Measurements from ENCODE around the gene DUSP22. TPM values are rescaled to one million over a fixed set of nuclear protein-coding genes. Genes with fewer than 3 reads are reported as not detected.

DUSP22 gene
- total RNA-seq, 4 donors from 2014 or later: 67.0 to 97.3 (median 78.0) TPM

DNA sequence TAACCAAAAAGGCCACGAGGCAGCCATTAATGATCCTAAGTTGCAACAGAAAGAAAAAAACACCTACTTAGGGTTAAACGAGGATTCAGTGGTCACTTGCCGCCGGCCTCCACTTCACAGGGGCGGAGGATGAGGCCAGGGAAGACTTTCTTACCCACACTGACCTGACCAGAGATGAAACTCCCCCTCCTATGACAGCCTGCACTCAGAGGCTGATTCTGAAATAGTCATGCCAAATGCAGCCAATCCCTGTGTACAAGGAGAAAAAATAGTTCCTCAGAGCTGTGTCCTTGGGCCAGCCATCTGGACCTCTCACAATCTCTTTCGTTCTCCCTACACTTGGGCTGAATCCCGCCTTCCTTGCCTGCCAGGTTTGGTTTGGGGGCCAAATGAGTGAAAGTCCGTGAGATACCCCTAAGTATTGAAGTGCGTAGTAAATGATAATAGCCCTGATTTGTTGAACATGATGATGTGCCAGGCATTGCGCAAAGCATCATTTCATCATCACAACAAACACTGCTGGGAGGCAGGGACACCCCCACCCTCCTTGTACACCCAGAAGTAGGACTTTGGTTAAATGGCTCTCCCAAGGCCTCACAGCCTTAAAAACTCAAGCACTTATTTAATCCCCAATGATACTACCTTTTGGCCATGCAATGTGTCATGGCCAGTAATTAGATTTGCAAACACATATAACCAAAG lies 96.1 kb downstream of the DUSP22 start:
- ATAC-seq: peak; percentile 36
- Histone ChIP-seq H3K36me3 (no peaks in the 10 kb centered on the region), H3K4me3 (no peak overlapping the region), H3K4me1 (peaks cover 0 to 28% (median 23%) of the 10 kb centered on the region in 3 donors), H3K27ac (no peak overlapping the region), H3K27me3 (peaks cover 93% of the 10 kb centered on the region), H3K9me3 (no peaks in the 10 kb centered on the region)
- TF ChIP-seq EP300 (IDR thresholded peaks at IDR 0.05): no peak
- TF ChIP-seq POLR2AphosphoS5 (IDR thresholded peaks at IDR 0.05): no peak
- TF ChIP-seq, protein P1, sequence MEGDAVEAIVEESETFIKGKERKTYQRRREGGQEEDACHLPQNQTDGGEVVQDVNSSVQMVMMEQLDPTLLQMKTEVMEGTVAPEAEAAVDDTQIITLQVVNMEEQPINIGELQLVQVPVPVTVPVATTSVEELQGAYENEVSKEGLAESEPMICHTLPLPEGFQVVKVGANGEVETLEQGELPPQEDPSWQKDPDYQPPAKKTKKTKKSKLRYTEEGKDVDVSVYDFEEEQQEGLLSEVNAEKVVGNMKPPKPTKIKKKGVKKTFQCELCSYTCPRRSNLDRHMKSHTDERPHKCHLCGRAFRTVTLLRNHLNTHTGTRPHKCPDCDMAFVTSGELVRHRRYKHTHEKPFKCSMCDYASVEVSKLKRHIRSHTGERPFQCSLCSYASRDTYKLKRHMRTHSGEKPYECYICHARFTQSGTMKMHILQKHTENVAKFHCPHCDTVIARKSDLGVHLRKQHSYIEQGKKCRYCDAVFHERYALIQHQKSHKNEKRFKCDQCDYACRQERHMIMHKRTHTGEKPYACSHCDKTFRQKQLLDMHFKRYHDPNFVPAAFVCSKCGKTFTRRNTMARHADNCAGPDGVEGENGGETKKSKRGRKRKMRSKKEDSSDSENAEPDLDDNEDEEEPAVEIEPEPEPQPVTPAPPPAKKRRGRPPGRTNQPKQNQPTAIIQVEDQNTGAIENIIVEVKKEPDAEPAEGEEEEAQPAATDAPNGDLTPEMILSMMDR (IDR thresholded peaks at IDR 0.05): no peak
- TF ChIP-seq POLR2A (IDR thresholded peaks at IDR 0.05): no peak
- 80 to 100% methylated on average over 2 to 7 of the region's 10 CpGs for WGBS, 2 donors (ENCODE audit: low coverage in 1 of 2)

GRCh38 chr6:389143-389542 lies 96.9 kb downstream of the DUSP22 start:
- 76 to 77% methylated on average over 7 of the region's 7 CpGs for WGBS, 2 donors (ENCODE audit: low coverage in 1 of 2)
- peaks cover 0 to 34% (median 26%) of the 10 kb centered on the region in 3 donors for H3K4me1 ChIP-seq
- no peak overlapping the region for H3K4me3 ChIP-seq
- no peak for ATAC-seq
- H3K27me3 ChIP-seq: peaks cover 94% of the 10 kb centered on the region
- H3K27ac ChIP-seq: no peak overlapping the region
- no peak for TF ChIP-seq EP300 (IDR thresholded peaks at IDR 0.05)
- TF ChIP-seq, protein P1 (IDR thresholded peaks at IDR 0.05): no peak
- TF ChIP-seq POLR2A (IDR thresholded peaks at IDR 0.05): no peak
- no peak for TF ChIP-seq POLR2AphosphoS5 (IDR thresholded peaks at IDR 0.05)
- no peaks in the 10 kb centered on the region for H3K9me3 ChIP-seq
- H3K36me3 ChIP-seq: no peaks in the 10 kb centered on the region

GRCh38 chr6:389622-390021 lies 97.3 kb downstream of the DUSP22 start:
- TF ChIP-seq POLR2AphosphoS5 (IDR thresholded peaks at IDR 0.05) (no peak), POLR2A (IDR thresholded peaks at IDR 0.05) (no peak), EP300 (IDR thresholded peaks at IDR 0.05) (no peak)
- TF ChIP-seq, protein P1 (IDR thresholded peaks at IDR 0.05): no peak

GRCh38 chr6:390914-391558 lies 98.7 kb downstream of the DUSP22 start:
- H3K27me3 ChIP-seq: peaks cover 99% of the 10 kb centered on the region
- H3K4me3 ChIP-seq: peak overlapping the region; percentile 25 to 48
- no peak for ATAC-seq

More at GRCh38 chr6:389622-390021, 97.3 kb downstream of the DUSP22 start:
- Histone ChIP-seq H3K4me3 (no peak overlapping the region), H3K27me3 (peaks cover 95% of the 10 kb centered on the region), H3K27ac (no peak overlapping the region), H3K9me3 (no peaks in the 10 kb centered on the region), H3K36me3 (no peaks in the 10 kb centered on the region), H3K4me1 (peaks cover 0 to 34% (median 26%) of the 10 kb centered on the region in 3 donors)
- 52 to 58% methylated on average over 7 to 8 of the region's 8 CpGs for WGBS, 2 donors (ENCODE audit: low coverage in 1 of 2)
- no peak for ATAC-seq

More at GRCh38 chr6:390914-391558, 98.7 kb downstream of the DUSP22 start:
- Histone ChIP-seq H3K9me3 (no peaks in the 10 kb centered on the region), H3K27ac (no peak overlapping the region), H3K36me3 (no peaks in the 10 kb centered on the region), H3K4me1 (peaks cover 0 to 34% (median 26%) of the 10 kb centered on the region in 3 donors)
- TF ChIP-seq EP300 (IDR thresholded peaks at IDR 0.05): no peak
- TF ChIP-seq POLR2AphosphoS5 (IDR thresholded peaks at IDR 0.05): no peak
- TF ChIP-seq POLR2A (IDR thresholded peaks at IDR 0.05): no peak
- TF ChIP-seq, protein P1 (IDR thresholded peaks at IDR 0.05): no peak
- WGBS, 2 donors (ENCODE audit: low coverage in 1 of 2): 5% methylated on average over 15 of the region's 44 CpGs; no CpG with 5 or more reads in 1 of the 2 donors
